ENCODE results near the gene SGSM2.

SGSM2 gene

DNA sequence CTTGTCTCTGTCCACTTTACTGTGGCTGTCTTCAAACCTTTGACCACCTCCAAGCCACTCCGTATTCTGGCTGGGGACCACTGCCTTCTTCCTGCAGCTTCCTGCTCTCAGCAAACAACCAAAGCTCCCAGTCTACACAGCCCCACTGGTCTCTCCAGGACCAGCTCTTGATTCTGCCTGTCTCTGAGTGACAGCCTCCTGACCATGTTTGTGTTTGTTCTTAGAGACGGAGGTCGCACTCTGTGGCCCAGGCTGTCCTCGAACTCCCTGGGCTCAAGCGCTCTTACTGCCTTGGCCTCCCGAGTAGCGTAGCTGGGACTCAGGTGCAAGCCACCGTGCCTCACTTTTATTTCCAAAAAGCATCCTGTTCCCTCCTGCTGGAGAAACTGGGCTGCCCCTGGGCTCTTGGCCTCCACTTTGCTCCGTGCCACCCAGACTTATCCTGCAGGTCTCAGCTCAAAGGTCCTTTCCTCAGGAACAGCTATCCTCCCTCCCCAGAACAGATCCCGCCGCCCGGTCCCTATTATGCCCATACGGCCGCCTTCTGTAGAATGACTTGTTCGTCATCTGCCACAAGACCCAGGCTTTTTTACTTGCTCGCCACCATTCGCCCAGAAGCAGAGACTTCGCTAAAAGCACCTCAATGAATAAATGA, 54.4 kb downstream of the SGSM2 start:
- H4K20me1 ChIP-seq (ENCODE audit: insufficient read depth), result no peaks in the 10 kb centered on the region

DNA sequence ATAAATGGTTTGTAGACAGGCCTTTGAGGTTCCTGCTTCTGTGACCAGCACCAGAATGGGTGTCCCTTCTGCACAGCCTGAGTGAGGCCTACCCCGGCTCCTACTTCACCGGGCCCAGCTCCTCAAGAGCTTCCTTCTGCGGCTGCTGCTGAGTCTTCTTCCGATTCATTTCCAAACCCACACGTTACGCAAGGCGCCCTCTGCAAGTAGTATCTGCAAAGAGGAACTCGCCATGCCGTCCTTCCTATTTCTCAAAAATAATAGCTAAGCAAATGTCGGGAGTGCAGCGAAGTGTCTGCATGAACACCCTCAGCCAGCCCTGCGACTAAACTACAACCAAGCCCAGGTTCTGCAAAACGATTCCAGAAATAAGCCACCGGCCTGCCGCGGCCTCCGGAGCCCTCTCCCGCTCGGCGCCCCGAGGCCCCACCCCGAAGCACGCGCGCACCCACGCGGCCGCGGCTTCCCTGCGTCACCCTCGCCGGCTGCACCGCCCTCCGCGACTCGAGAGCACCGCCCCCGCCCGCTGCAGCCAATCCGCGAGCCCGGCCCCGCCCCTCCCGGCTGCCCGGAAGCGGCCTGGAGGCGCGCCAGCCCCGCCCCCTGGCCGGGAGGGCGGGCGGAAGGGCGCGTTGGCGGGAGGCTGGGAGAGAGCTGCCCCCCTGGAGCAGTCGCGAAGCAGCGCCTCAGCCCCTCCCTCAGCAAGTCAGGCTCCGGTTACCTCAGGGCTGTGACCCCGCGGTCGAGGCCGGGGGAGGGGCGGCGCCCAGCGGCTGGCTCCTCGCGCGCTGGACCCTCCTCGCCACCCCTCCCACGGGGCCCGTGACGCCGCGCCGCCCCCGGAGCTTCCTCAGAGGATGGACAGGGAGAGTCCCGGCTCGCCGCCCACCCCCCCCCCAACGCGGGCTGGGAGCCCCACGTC, 55.2 kb downstream of the SGSM2 start:
- H4K20me1 ChIP-seq (ENCODE audit: insufficient read depth), result no peaks in the 10 kb centered on the region
- H3K4me2 ChIP-seq, result peak overlapping the region; percentile 82
- H3K4me1 ChIP-seq (ENCODE audit: low read depth, poor library complexity, severe bottlenecking), result peaks cover 8% of the 10 kb centered on the region
- H3K27ac ChIP-seq, result peak overlapping the region; percentile 97
- H3K27me3 ChIP-seq (ENCODE audit: insufficient read depth, low read depth), result no peaks in the 10 kb centered on the region
- H3K36me3 ChIP-seq (ENCODE audit: insufficient read depth), result no peaks in the 10 kb centered on the region
- no peaks in the 10 kb centered on the region for H3K79me2 ChIP-seq (ENCODE audit: insufficient read depth, low read depth)
- H3K9ac ChIP-seq, result peak overlapping the region; percentile 97
- peak overlapping the region; percentile 42 for H2AFZ ChIP-seq (ENCODE audit: low read depth)
- no peak overlapping the region for H3K4me3 ChIP-seq (IDR thresholded peaks at IDR 0.05; ENCODE audit: insufficient read depth, low read depth, low read length)
- TF ChIP-seq, protein P1, sequence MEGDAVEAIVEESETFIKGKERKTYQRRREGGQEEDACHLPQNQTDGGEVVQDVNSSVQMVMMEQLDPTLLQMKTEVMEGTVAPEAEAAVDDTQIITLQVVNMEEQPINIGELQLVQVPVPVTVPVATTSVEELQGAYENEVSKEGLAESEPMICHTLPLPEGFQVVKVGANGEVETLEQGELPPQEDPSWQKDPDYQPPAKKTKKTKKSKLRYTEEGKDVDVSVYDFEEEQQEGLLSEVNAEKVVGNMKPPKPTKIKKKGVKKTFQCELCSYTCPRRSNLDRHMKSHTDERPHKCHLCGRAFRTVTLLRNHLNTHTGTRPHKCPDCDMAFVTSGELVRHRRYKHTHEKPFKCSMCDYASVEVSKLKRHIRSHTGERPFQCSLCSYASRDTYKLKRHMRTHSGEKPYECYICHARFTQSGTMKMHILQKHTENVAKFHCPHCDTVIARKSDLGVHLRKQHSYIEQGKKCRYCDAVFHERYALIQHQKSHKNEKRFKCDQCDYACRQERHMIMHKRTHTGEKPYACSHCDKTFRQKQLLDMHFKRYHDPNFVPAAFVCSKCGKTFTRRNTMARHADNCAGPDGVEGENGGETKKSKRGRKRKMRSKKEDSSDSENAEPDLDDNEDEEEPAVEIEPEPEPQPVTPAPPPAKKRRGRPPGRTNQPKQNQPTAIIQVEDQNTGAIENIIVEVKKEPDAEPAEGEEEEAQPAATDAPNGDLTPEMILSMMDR (conservative IDR thresholded peaks at IDR 0.05; ENCODE audit: low read depth, low read length), result no peak

More for the DNA sequence above, 54.4 kb downstream of the SGSM2 start:
- no peaks in the 10 kb centered on the region for H3K79me2 ChIP-seq (ENCODE audit: insufficient read depth, low read depth)
- peaks cover 8% of the 10 kb centered on the region for H3K4me1 ChIP-seq (ENCODE audit: low read depth, poor library complexity, severe bottlenecking)
- peak overlapping the region; percentile 78 for H3K27ac ChIP-seq
- H2AFZ ChIP-seq (ENCODE audit: low read depth), result peak overlapping the region; percentile 42; the same call in 1 of the 2 replicates
- H3K9ac ChIP-seq, result peak overlapping the region; percentile 97
- no peaks in the 10 kb centered on the region for H3K27me3 ChIP-seq (ENCODE audit: insufficient read depth, low read depth)
- TF ChIP-seq, protein P1 (conservative IDR thresholded peaks at IDR 0.05; ENCODE audit: low read depth, low read length), result no peak
- H3K4me2 ChIP-seq, result peak overlapping the region; percentile 82
- no peak overlapping the region for H3K4me3 ChIP-seq (IDR thresholded peaks at IDR 0.05; ENCODE audit: insufficient read depth, low read depth, low read length)
- H3K36me3 ChIP-seq (ENCODE audit: insufficient read depth), result no peaks in the 10 kb centered on the region

DNA sequence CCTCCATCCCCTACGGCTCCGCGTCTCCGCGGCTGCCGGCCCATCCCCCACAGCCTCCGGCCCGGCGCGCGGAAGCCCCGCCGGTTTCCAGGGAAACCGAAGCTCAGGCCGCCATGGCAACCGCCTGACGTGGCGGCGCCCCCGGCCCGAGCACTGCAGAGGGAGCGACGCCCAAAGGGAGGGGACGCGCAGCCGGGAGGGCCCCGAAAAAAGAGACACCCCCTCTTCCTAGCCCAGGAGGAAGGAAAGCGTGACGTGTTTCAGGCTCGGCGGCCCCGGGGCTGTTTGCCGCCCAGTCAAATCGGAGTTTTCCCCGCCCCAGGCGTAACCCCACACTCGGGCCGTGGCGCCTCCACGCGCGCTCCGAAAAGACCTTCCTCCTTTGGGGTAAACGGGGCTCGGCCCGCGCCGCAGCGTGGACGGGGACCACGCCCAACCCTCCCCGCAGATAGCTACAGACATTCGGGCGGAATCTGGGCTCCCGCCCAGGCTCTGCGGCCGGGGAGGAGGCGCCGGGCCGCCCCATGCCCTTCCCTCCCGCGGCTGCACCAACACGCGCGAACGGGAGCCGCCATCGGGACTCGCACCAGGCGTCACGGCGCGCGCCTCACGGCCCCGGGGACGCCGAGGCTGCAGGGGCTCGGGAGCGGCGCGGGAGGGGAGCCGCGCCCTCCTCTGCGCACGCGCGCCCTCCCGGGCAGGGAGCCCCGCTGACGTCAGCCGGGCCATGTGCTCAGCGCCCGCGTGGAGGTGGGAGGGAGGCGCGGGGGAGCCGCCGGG, 56.1 kb downstream of the SGSM2 start:
- TF ChIP-seq, protein P1 (conservative IDR thresholded peaks at IDR 0.05; ENCODE audit: low read depth, low read length), result no peak
- H3K79me2 ChIP-seq (ENCODE audit: insufficient read depth, low read depth), result no peaks in the 10 kb centered on the region
- peak overlapping the region; percentile 39; the same call in 1 of the 2 replicates for H3K4me2 ChIP-seq
- H3K27me3 ChIP-seq (ENCODE audit: insufficient read depth, low read depth), result no peaks in the 10 kb centered on the region
- peaks cover 8% of the 10 kb centered on the region for H3K4me1 ChIP-seq (ENCODE audit: low read depth, poor library complexity, severe bottlenecking)
- no peak overlapping the region for H3K4me3 ChIP-seq (IDR thresholded peaks at IDR 0.05; ENCODE audit: insufficient read depth, low read depth, low read length)
- H3K36me3 ChIP-seq (ENCODE audit: insufficient read depth), result no peaks in the 10 kb centered on the region
- H4K20me1 ChIP-seq (ENCODE audit: insufficient read depth), result no peaks in the 10 kb centered on the region
- peak overlapping the region; percentile 97 for H3K27ac ChIP-seq
- peak overlapping the region; percentile 97 for H3K9ac ChIP-seq
- peak overlapping the region; percentile 40 for H2AFZ ChIP-seq (ENCODE audit: low read depth)

DNA sequence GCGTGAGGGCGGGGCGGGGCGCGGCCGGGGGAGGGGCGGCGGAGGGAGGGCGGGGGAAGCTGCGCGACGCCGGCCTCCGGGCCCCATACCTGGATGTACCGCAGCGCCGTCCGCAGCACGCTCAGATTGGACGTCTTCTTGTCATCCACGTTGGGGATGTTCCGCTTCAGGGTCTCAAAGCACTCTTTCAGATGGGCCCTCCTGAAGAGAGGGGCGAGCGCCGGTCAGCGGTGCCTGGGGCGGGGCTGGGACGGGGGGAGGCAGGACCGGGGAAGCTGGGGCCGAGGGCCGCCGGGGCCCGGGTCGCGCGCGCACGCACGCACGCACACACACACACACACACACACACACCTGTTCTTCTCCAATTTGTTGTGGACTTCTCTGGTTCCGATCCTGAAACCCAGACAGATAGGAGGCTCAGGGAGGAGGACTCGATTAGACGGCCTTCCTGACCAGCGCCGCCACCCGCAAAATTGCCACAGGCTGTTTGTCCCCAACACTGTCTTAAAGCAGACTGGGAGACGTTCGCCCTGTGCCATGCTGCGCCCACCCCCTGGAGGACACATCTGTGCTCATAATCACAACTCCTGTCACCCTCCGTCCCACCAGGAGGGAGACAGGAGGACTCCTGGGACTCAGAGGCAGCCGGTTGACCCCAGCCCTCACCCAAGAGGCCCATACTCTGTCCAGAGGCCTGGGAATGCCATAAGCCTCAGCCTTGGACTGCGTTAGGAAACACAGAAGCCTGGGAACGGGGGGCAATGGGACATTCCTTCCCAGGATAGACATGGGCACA, 56.9 kb downstream of the SGSM2 start:
- H3K36me3 ChIP-seq (ENCODE audit: insufficient read depth), result no peaks in the 10 kb centered on the region
- H2AFZ ChIP-seq (ENCODE audit: low read depth), result no peak overlapping the region
- no peak overlapping the region for H3K4me3 ChIP-seq (IDR thresholded peaks at IDR 0.05; ENCODE audit: insufficient read depth, low read depth, low read length)
- H3K4me2 ChIP-seq, result no peak overlapping the region
- TF ChIP-seq, protein P1 (conservative IDR thresholded peaks at IDR 0.05; ENCODE audit: low read depth, low read length), result no peak
- no peaks in the 10 kb centered on the region for H3K27me3 ChIP-seq (ENCODE audit: insufficient read depth, low read depth)
- no peak overlapping the region for H3K9ac ChIP-seq
- H4K20me1 ChIP-seq (ENCODE audit: insufficient read depth), result no peaks in the 10 kb centered on the region
- H3K79me2 ChIP-seq (ENCODE audit: insufficient read depth, low read depth), result no peaks in the 10 kb centered on the region
- no peak overlapping the region for H3K27ac ChIP-seq
- peaks cover 8% of the 10 kb centered on the region for H3K4me1 ChIP-seq (ENCODE audit: low read depth, poor library complexity, severe bottlenecking)
